Panc1 (cell line): ENCODE results near the gene GTPBP1. TPM values are rescaled to one million over a fixed set of nuclear protein-coding genes. Genes with fewer than 3 reads are reported as not detected.

Experiments
- ATAC-seq: fragments of 200-7000 bp; cut with Tn5 transposase; 2 replicates; pipeline ENCODE4 v1.9.1; 2020; ENCODE audit warnings: mild to moderate bottlenecking, moderate library complexity
- BruUV-seq: library from RNA; stranded (reverse); fragments of 400-500 nt; replicated peaks from 2 replicates; lab custom pipeline; 2021; lab: Mats Ljungman, UMichigan
- CTCF ChIA-PET: fragments of 300-600 bp; sonication (Branson Sonifier 250); formaldehyde crosslinking; loops from one replicate; lab custom pipeline; 2022; ENCODE audit warnings: antibody characterized with exemption; lab: Charles Lee
- POLR2A ChIA-PET: fragments of 300-600 bp; sonication (Branson Sonifier 250); formaldehyde crosslinking; loops from one replicate; lab custom pipeline; 2022; ENCODE audit warnings: antibody characterized with exemption; lab: Charles Lee
- DNase-seq: peaks from one replicate; pipeline ENCODE4 v3.0.0-alpha.2; 2010; ENCODE audit warnings: low read depth, low spot score
- H3K27ac ChIP-seq: 2 replicates; pipeline ENCODE4 v1.5.1; 2011; ENCODE audit warnings: mild to moderate bottlenecking, low read length, inconsistent platforms
- H3K27me3 ChIP-seq: fragments of 200-500 bp; sonication (Bioruptor generic); 2 replicates; pipeline ENCODE4 v1.6.0; 2014; ENCODE audit warnings: low read length, inconsistent platforms; ENCODE audit not compliant: control insufficient read depth, insufficient read depth
- H3K36me3 ChIP-seq: fragments of 200-500 bp; sonication (Bioruptor generic); 2 replicates; pipeline ENCODE4 v1.5.1; 2014; ENCODE audit warnings: inconsistent platforms, mild to moderate bottlenecking, low read length, moderate library complexity; ENCODE audit not compliant: control insufficient read depth, insufficient read depth
- H3K4me1 ChIP-seq: 2 replicates; pipeline ENCODE4 v1.5.1; 2011; ENCODE audit warnings: inconsistent platforms, mild to moderate bottlenecking, low read length, moderate library complexity; ENCODE audit not compliant: control insufficient read depth, insufficient read depth
- H3K4me3 ChIP-seq, 2 experiments: 2 replicates each; pipeline ENCODE4 v1.5.1; 2011 to 2012; ENCODE audit warnings: low read depth in 2 of 2, low read length in 2 of 2, mild to moderate bottlenecking in 2 of 2, inconsistent platforms in 1 of 2, moderate library complexity in 1 of 2
- H3K9me3 ChIP-seq: fragments of 200-500 bp; sonication (Bioruptor generic); 2 replicates; pipeline ENCODE4 v1.5.1; 2014; ENCODE audit warnings: low read depth, mild to moderate bottlenecking, inconsistent platforms, low read length, moderate library complexity; ENCODE audit not compliant: control insufficient read depth, insufficient read depth
- POLR2AphosphoS5 ChIP-seq: IDR thresholded peaks from 2 replicates; pipeline ENCODE4 v1.6.1; 2012; ENCODE audit warnings: mild to moderate bottlenecking, low read depth, low read length, moderate library complexity
- SIN3A ChIP-seq: IDR thresholded peaks from 2 replicates; pipeline ENCODE4 v1.6.1; 2012; ENCODE audit warnings: low read depth, mild to moderate bottlenecking, low read length, moderate library complexity, borderline replicate concordance; ENCODE audit not compliant: insufficient read depth
- TCF7L2 ChIP-seq: IDR thresholded peaks from 2 replicates; pipeline ENCODE4 v1.6.1; 2011; ENCODE audit warnings: mild to moderate bottlenecking, low read depth, low read length, inconsistent platforms
- in situ Hi-C: cut with HindIII; loops from 2 replicates; pipeline ENCODE4 v1.10.0; 2016; ENCODE audit warnings: low sequenced_read_pairs, low pct_unique_long_range_greater_than_20kb
- intact Hi-C: fragments of 100-400 bp; cut with micrococcal nuclease; formaldehyde crosslinking; loops from one replicate; pipeline ENCODE4 v1.10.0; 2022; ENCODE audit not compliant: unreplicated experiment
- total RNA-seq: library from RNA; stranded (reverse); gene quantifications from one replicate; pipeline ENCODE4 v1.2.1, GENCODE V29; 2021; ENCODE audit not compliant: unreplicated experiment
- TF ChIP-seq, protein P1 (sequence below), 2 experiments: IDR thresholded peaks; 2 replicates each; pipeline ENCODE4 v1.6.1; 2011 to 2012; ENCODE audit warnings: low read depth in 2 of 2, control low read depth in 1 of 2, low read length in 1 of 2, mild to moderate bottlenecking in 1 of 2, moderate library complexity in 1 of 2; ENCODE audit not compliant: insufficient read depth in 1 of 2
- TF ChIP-seq, protein P2 (sequence below): fragments of 450-650 bp; IDR thresholded peaks from 2 replicates; pipeline ENCODE4 v1.5.1; 2017; ENCODE audit warnings: mild to moderate bottlenecking

The GTPBP1 gene
- total RNA-seq, 1 experiment from 2014 or later, result 25.5 TPM

DNA sequence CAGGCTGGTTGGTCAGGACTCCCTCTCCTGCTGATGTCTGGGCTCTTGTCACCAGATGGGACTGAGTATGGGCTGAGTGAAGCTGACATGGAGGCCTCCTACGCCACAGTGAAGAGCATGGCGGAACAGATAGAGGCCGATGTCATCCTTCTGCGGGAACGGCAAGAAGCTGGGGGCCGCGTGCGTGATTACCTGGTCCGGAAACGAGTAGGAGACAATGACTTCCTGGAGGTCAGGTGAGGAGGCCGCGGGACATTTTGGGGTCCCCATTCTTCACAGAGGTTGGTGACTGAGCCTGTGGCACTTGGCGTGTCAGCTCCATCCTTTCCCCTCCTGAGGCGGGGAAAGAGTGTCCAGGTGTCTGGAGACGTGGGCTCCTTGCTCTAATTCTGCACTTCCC lies 10.1 kb downstream of the GTPBP1 start:
- TF ChIP-seq, protein P1, sequence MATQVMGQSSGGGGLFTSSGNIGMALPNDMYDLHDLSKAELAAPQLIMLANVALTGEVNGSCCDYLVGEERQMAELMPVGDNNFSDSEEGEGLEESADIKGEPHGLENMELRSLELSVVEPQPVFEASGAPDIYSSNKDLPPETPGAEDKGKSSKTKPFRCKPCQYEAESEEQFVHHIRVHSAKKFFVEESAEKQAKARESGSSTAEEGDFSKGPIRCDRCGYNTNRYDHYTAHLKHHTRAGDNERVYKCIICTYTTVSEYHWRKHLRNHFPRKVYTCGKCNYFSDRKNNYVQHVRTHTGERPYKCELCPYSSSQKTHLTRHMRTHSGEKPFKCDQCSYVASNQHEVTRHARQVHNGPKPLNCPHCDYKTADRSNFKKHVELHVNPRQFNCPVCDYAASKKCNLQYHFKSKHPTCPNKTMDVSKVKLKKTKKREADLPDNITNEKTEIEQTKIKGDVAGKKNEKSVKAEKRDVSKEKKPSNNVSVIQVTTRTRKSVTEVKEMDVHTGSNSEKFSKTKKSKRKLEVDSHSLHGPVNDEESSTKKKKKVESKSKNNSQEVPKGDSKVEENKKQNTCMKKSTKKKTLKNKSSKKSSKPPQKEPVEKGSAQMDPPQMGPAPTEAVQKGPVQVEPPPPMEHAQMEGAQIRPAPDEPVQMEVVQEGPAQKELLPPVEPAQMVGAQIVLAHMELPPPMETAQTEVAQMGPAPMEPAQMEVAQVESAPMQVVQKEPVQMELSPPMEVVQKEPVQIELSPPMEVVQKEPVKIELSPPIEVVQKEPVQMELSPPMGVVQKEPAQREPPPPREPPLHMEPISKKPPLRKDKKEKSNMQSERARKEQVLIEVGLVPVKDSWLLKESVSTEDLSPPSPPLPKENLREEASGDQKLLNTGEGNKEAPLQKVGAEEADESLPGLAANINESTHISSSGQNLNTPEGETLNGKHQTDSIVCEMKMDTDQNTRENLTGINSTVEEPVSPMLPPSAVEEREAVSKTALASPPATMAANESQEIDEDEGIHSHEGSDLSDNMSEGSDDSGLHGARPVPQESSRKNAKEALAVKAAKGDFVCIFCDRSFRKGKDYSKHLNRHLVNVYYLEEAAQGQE (IDR thresholded peaks at IDR 0.05; ENCODE audit: insufficient read depth in 1 of 2, low read depth in 2 of 2, low read length in 1 of 2), result no peak
- TF ChIP-seq SIN3A (no peak), POLR2AphosphoS5 (no peak), TCF7L2 (no peak)
- TF ChIP-seq, protein P2, sequence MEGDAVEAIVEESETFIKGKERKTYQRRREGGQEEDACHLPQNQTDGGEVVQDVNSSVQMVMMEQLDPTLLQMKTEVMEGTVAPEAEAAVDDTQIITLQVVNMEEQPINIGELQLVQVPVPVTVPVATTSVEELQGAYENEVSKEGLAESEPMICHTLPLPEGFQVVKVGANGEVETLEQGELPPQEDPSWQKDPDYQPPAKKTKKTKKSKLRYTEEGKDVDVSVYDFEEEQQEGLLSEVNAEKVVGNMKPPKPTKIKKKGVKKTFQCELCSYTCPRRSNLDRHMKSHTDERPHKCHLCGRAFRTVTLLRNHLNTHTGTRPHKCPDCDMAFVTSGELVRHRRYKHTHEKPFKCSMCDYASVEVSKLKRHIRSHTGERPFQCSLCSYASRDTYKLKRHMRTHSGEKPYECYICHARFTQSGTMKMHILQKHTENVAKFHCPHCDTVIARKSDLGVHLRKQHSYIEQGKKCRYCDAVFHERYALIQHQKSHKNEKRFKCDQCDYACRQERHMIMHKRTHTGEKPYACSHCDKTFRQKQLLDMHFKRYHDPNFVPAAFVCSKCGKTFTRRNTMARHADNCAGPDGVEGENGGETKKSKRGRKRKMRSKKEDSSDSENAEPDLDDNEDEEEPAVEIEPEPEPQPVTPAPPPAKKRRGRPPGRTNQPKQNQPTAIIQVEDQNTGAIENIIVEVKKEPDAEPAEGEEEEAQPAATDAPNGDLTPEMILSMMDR, result no peak
- CTCF ChIA-PET, result no interaction called here
- H3K27ac ChIP-seq, result no peak overlapping the region
- H3K36me3 ChIP-seq, result peaks cover 2% of the 10 kb centered on the region; the same call in 1 of the 2 replicates
- POLR2A ChIA-PET, result no interaction called here
- ATAC-seq, result no peak
- H3K27me3 ChIP-seq, result no peaks in the 10 kb centered on the region
- in situ Hi-C loops, result no loop called here
- H3K4me1 ChIP-seq, result peaks cover 4% of the 10 kb centered on the region
- intact Hi-C loops, result no loop called here
- no peaks in the 10 kb centered on the region for H3K9me3 ChIP-seq
- H3K4me3 ChIP-seq, result no peak overlapping the region
- no TSS peak for BruUV-seq
- no peak for DNase-seq

DNA sequence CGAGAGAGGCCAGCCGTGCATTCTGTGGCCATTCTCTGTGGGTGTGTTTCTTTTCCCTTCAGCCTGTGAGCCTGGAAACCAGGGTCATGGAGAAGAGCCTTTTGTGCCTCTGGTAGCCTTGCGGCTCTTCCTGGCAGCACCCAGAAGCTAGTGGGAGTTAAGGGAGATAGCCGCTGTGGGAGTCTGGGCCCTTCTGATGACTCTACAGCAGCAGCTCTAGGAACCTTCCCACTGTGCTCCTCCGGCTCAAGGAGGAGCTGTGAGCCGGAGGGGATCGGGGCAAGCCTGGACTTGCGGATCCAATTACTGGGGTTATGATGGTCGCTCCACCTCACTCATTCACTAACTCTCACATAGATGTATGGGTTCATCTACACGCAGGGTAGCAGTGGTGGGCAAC lies 10.5 kb downstream of the GTPBP1 start:
- TF ChIP-seq POLR2AphosphoS5 (no peak), SIN3A (no peak), TCF7L2 (no peak)
- TF ChIP-seq, protein P2, result no peak
- TF ChIP-seq, protein P1 (IDR thresholded peaks at IDR 0.05; ENCODE audit: insufficient read depth in 1 of 2, low read depth in 2 of 2, low read length in 1 of 2), result no peak
- Histone ChIP-seq H3K4me3 (no peak overlapping the region), H3K36me3 (peaks cover 2% of the 10 kb centered on the region; the same call in 1 of the 2 replicates), H3K27ac (no peak overlapping the region), H3K4me1 (peaks cover 4% of the 10 kb centered on the region), H3K9me3 (no peaks in the 10 kb centered on the region), H3K27me3 (no peaks in the 10 kb centered on the region)
- in situ Hi-C loops, result no loop called here
- POLR2A ChIA-PET, result no interaction called here
- DNase-seq (no peak), ATAC-seq (no peak)
- BruUV-seq, result no TSS peak
- intact Hi-C loops, result no loop called here
- CTCF ChIA-PET, result no interaction called here
